ENCODE results near the gene ATP5MC2.

The ATP5MC2 gene

GRCh38 chr12:53677016-53677799, 1.3 kb upstream of the ATP5MC2 start:
- Histone ChIP-seq H3K4me1 (ENCODE audit: control insufficient read depth in 1 of 2, insufficient read depth in 1 of 2, low read depth in 1 of 2, low read length in 1 of 2) (peaks cover 23 to 25% of the 10 kb centered on the region in 2 experiments), H3K9me3 (no peaks in the 10 kb centered on the region), H3K27me3 (peaks cover 42% of the 10 kb centered on the region), H3K36me3 (peaks cover 8% of the 10 kb centered on the region), H3K4me3 (ENCODE audit: low read depth in 1 of 2, low read length in 1 of 2) (peak overlapping the region; percentile 95 to 98), H3K27ac (no peak overlapping the region)
- no peak for TF ChIP-seq CTCF (IDR thresholded peaks at IDR 0.05)

- TF ChIP-seq CTCF (IDR thresholded peaks at IDR 0.05), result no peak
- H3K4me1 ChIP-seq (ENCODE audit: control insufficient read depth in 1 of 2, insufficient read depth in 1 of 2, low read depth in 1 of 2, low read length in 1 of 2), result peaks cover 23 to 25% of the 10 kb centered on the region in 2 experiments
- H3K27me3 ChIP-seq, result peaks cover 42% of the 10 kb centered on the region
- H3K27ac ChIP-seq, result no peak overlapping the region
- H3K36me3 ChIP-seq, result peaks cover 11% of the 10 kb centered on the region
- peak overlapping the region; percentile 95 to 98 for H3K4me3 ChIP-seq (ENCODE audit: low read depth in 1 of 2, low read length in 1 of 2)
- H3K9me3 ChIP-seq, result no peaks in the 10 kb centered on the region
Observed at GRCh38 chr12:53676656-53677015, 753 bp upstream of the ATP5MC2 start.

- no peak for TF ChIP-seq CTCF (IDR thresholded peaks at IDR 0.05)
- peak overlapping the region; percentile 87 for H3K27ac ChIP-seq
- H3K9me3 ChIP-seq, result no peaks in the 10 kb centered on the region
- peaks cover 23% of the 10 kb centered on the region for H3K36me3 ChIP-seq
- H3K27me3 ChIP-seq, result peaks cover 39% of the 10 kb centered on the region
- peaks cover 23 to 25% of the 10 kb centered on the region in 2 experiments for H3K4me1 ChIP-seq (ENCODE audit: control insufficient read depth in 1 of 2, insufficient read depth in 1 of 2, low read depth in 1 of 2, low read length in 1 of 2)
- H3K4me3 ChIP-seq (ENCODE audit: low read depth in 1 of 2, low read length in 1 of 2), result peak overlapping the region; percentile 95 to 98
Observed at GRCh38 chr12:53674977-53675700, 744 bp downstream of the ATP5MC2 start.

GRCh38 chr12:53670971-53671370, 4.9 kb downstream of the ATP5MC2 start:
- Histone ChIP-seq H3K36me3 (peaks cover 56% of the 10 kb centered on the region), H3K4me1 (ENCODE audit: control insufficient read depth in 1 of 2, insufficient read depth in 1 of 2, low read depth in 1 of 2, low read length in 1 of 2) (peaks cover 8 to 10% of the 10 kb centered on the region in 2 experiments), H3K4me3 (ENCODE audit: low read depth in 1 of 2, low read length in 1 of 2) (no peak overlapping the region), H3K27me3 (no peaks in the 10 kb centered on the region), H3K9me3 (no peaks in the 10 kb centered on the region), H3K27ac (no peak overlapping the region)
- no peak for TF ChIP-seq CTCF (IDR thresholded peaks at IDR 0.05)

GRCh38 chr12:53670308-53670707, 5.6 kb downstream of the ATP5MC2 start:
- Histone ChIP-seq H3K36me3 (peaks cover 62% of the 10 kb centered on the region), H3K9me3 (no peaks in the 10 kb centered on the region), H3K4me3 (ENCODE audit: low read depth in 1 of 2, low read length in 1 of 2) (no peak overlapping the region), H3K27ac (no peak overlapping the region), H3K27me3 (no peaks in the 10 kb centered on the region), H3K4me1 (ENCODE audit: control insufficient read depth in 1 of 2, insufficient read depth in 1 of 2, low read depth in 1 of 2, low read length in 1 of 2) (peaks cover 4 to 5% of the 10 kb centered on the region in 2 experiments)
- TF ChIP-seq CTCF (IDR thresholded peaks at IDR 0.05), result no peak

All from neutrophil (primary cell).